ENCODE results near the gene TBX3.

TBX3 gene

DNA sequence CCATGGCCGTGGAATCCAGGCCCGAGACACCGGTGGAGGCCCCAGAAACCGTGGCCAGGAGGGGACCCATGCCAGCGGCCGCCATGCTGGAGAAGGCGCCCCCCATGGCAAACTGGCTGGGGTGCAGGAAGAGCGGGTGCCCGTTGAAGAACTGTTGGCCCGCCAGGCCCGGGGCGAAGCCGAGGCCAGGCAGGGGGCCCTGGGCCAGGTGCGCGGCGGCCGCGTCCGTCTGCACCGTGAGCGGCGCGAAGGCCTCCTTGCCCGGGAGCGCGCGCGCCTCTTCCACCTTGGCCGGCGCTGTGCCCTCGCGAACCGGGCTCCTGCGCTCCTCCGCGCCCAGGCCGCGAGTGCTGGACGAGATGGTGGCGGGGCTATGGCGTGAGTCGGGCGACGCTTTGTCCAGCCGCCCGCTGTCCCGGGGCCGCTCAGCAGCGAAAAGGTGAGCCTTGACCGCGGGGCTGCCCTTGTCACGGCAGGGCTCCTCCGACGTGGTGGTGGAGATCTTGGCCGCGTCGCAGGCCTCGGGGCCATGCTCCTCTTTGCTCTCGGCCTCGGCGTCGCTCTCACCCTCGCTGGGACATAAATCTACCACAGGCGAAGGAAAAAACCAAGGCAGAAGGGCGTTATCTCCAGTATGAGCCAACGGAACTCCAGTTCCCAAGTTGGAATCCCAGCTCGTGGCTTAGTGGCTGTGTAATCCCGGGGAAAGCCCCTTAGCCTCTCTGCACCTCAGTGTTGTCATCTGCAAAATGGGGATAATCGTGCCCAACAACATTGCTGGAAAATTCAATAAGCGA is 9.5 kb downstream of the TBX3 start:
- Histone ChIP-seq H3K9me3 (no peaks in the 10 kb centered on the region), H3K4me1 (ENCODE audit: control insufficient read depth in 1 of 2, insufficient read depth in 1 of 2, low read depth in 1 of 2, low read length in 1 of 2) (no peaks in the 10 kb centered on the region), H3K4me3 (ENCODE audit: low read depth in 1 of 2, low read length in 1 of 2) (no peak overlapping the region), H3K27me3 (peaks cover 100% of the 10 kb centered on the region), H3K27ac (no peak overlapping the region), H3K36me3 (no peaks in the 10 kb centered on the region)
- no peak for TF ChIP-seq CTCF (IDR thresholded peaks at IDR 0.05)

DNA sequence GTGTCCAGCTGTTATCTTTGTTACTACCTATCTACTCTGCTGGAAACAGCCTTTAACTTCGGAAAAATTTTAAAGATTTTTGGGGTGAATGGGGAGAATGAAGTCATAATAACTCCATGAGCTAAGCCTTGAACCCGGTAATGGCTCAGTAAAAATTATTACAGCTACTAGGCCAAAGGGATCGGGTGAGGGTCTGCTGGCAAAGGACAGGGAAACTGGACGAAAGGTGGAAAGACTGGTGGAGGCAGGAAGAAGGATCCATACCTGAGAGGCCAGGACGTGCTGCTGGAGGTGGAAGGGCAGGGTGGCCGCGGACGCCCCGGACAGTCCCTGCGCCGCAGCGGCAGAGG is 10.1 kb downstream of the TBX3 start:
- no peak for TF ChIP-seq CTCF (IDR thresholded peaks at IDR 0.05)
- H3K36me3 ChIP-seq: no peaks in the 10 kb centered on the region
- no peaks in the 10 kb centered on the region for H3K9me3 ChIP-seq
- H3K4me3 ChIP-seq (ENCODE audit: low read depth in 1 of 2, low read length in 1 of 2): no peak overlapping the region
- peaks cover 100% of the 10 kb centered on the region for H3K27me3 ChIP-seq
- no peaks in the 10 kb centered on the region for H3K4me1 ChIP-seq (ENCODE audit: control insufficient read depth in 1 of 2, insufficient read depth in 1 of 2, low read depth in 1 of 2, low read length in 1 of 2)
- no peak overlapping the region for H3K27ac ChIP-seq

DNA sequence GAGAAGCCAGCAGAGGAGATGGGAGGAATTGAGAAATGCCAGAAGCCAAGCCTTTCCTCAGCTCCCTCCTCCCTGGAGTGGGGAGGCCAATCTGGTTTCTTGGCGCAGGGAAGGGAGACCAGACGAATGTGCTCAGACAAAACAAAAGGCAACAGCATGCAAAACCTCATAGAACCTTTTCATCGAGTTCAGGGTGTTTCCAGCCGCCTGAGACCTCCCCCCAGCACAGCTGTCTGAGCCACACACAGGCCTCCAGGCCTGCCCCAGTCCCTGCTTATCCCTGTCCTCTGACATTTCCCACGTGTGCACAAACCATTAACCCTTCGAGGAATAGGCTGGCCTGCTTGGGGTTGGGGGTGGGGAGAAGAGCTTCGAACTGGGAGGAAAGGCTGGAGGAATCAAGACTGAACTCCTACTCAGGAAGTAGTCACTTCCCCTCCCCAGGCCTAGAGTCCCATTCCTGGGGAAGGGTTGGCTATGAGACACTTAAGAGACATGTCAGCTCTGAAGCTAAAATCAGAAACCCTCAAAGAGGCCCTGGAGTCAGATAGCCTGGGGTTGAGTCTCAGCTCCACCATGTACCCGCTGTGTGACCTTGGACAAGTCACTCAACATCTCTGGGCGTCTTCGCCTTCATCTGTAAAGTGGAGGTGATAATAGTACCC is 10.7 kb downstream of the TBX3 start:
- H3K36me3 ChIP-seq: no peaks in the 10 kb centered on the region
- H3K27me3 ChIP-seq: peaks cover 100% of the 10 kb centered on the region
- no peak overlapping the region for H3K4me3 ChIP-seq (ENCODE audit: low read depth in 1 of 2, low read length in 1 of 2)
- H3K27ac ChIP-seq: no peak overlapping the region
- no peaks in the 10 kb centered on the region for H3K9me3 ChIP-seq
- H3K4me1 ChIP-seq (ENCODE audit: control insufficient read depth in 1 of 2, insufficient read depth in 1 of 2, low read depth in 1 of 2, low read length in 1 of 2): no peaks in the 10 kb centered on the region
- TF ChIP-seq CTCF (IDR thresholded peaks at IDR 0.05): no peak

- Histone ChIP-seq H3K9me3 (no peaks in the 10 kb centered on the region), H3K27me3 (peaks cover 100% of the 10 kb centered on the region), H3K4me1 (ENCODE audit: control insufficient read depth in 1 of 2, insufficient read depth in 1 of 2, low read depth in 1 of 2, low read length in 1 of 2) (no peaks in the 10 kb centered on the region), H3K36me3 (no peaks in the 10 kb centered on the region), H3K27ac (no peak overlapping the region), H3K4me3 (ENCODE audit: low read depth in 1 of 2, low read length in 1 of 2) (no peak overlapping the region)
- no peak for TF ChIP-seq CTCF (IDR thresholded peaks at IDR 0.05)
Measured at GRCh38 chr12:114672817-114673168, 11.2 kb downstream of the TBX3 start.

DNA sequence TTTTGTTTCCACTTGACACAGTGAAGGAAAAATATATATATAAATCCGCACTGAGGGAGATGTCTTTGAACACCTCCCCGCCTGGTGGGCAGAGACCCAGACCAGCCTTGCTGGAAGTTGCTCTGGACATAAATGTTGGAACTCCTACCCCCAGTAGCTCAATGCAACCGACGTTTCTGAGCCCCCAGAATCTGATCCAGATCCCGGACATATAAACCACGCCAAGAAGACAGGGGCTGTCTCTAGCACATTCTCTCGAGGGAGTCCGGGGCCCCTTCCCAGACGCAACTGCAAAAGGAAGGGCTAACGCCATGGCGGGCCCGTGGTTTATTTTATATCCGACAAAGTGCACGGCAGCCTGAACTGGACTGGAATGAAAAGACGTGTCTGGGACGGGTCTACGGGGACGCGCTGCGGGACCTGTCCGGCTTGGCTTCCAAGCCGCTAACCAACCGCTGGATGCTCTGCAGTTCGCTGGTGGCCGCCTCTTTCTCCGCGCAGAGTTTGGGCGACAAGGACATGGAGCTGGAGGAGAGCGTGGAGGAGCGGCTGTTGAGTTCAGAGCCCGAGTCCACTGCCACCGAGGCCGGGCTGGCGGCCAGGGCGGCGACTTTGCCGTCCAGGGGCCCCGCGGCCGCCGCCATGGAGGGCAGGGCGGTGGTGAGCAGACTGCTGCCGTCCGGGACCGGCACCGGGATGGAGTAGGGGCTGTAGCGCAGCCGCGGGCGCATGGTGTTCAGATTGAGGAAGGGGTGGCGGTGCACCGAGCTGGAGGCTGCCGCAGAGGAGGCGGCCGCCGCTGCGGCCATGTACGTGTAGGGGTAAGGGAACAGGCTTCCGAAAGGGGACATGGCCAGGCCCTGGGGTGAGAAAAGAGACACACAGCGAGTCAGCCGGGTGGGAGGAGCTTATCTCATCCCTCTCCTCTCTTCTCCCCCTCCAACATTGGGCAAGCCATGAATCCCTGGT is 12.2 kb downstream of the TBX3 start:
- H3K27me3 ChIP-seq: peaks cover 100% of the 10 kb centered on the region
- no peak overlapping the region for H3K4me3 ChIP-seq (ENCODE audit: low read depth in 1 of 2, low read length in 1 of 2)
- no peak for TF ChIP-seq CTCF (IDR thresholded peaks at IDR 0.05)
- H3K36me3 ChIP-seq: no peaks in the 10 kb centered on the region
- no peak overlapping the region for H3K27ac ChIP-seq
- H3K9me3 ChIP-seq: no peaks in the 10 kb centered on the region
- no peaks in the 10 kb centered on the region for H3K4me1 ChIP-seq (ENCODE audit: control insufficient read depth in 1 of 2, insufficient read depth in 1 of 2, low read depth in 1 of 2, low read length in 1 of 2)
